IMR-90 (cell line): ENCODE data around the gene SIGLEC9.

ENCODE experiments used
- FOS ChIP-seq: fragments of 150-350 bp; IDR thresholded peaks from 2 replicates; pipeline ENCODE4 v1.6.1; 2016; ENCODE audit warnings: low read depth, low read length
- POLR2A ChIP-seq: IDR thresholded peaks from 2 replicates; pipeline ENCODE4 v1.6.1; 2012; ENCODE audit warnings: mild to moderate bottlenecking, low read depth, low read length
- RCOR1 ChIP-seq: IDR thresholded peaks from 2 replicates; pipeline ENCODE4 v1.6.1; 2012; ENCODE audit warnings: mild to moderate bottlenecking, low read length, improper control_type of control experiment; ENCODE audit not compliant: insufficient replicate concordance
- RFX5 ChIP-seq: IDR thresholded peaks from 2 replicates; pipeline ENCODE4 v1.8.0; 2012; ENCODE audit warnings: low read depth, mild to moderate bottlenecking, low read length, moderate library complexity
- TF ChIP-seq, protein P1 (sequence below): conservative IDR thresholded peaks from 2 replicates; pipeline ENCODE4 v1.5.1; 2012; ENCODE audit warnings: mild to moderate bottlenecking, low read depth, low read length, improper control_type of control experiment
- TF ChIP-seq, protein P2 (sequence below): fragments of 150-350 bp; IDR thresholded peaks from 2 replicates; pipeline ENCODE4 v1.6.1; 2016; ENCODE audit warnings: low read depth, mild to moderate bottlenecking, low read length, moderate library complexity, borderline replicate concordance
- TF ChIP-seq, protein P3 (sequence below): fragments of 150-350 bp; IDR thresholded peaks from 2 replicates; pipeline ENCODE4 v1.6.1; 2017; ENCODE audit warnings: mild to moderate bottlenecking, antibody characterized with exemption, low read length, low read depth

DNA sequence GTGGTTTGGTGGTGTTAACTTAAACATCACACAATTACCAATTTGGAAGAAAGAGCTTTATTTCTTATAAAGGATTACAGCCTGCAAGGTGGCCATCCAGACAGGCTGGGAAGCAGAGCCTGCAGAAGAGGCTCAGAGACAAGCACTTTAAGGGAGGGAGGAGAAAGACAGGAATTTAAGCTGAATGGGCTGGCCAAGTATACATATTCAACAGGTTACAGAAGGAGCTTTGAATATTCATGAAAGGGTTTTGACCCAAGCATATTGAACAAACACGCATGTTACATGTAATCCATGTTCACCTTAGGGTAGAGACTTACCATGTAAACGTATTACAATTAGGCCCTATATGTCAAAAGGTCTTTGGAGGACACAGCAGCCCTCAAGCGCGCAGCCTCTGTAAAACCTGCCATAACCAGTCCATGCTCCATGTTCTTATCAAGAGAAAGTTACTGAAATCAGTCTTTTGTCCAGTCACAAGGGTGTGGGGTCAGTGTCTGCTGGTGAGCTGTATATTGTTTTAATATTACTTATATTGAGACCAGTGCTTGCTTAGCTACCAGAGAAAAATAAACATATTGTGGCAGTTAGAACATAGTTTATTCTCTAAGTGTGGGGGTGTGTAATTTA is 37.3 kb downstream of the SIGLEC9 start:
- TF ChIP-seq RFX5 = no peak
- TF ChIP-seq, protein P1, sequence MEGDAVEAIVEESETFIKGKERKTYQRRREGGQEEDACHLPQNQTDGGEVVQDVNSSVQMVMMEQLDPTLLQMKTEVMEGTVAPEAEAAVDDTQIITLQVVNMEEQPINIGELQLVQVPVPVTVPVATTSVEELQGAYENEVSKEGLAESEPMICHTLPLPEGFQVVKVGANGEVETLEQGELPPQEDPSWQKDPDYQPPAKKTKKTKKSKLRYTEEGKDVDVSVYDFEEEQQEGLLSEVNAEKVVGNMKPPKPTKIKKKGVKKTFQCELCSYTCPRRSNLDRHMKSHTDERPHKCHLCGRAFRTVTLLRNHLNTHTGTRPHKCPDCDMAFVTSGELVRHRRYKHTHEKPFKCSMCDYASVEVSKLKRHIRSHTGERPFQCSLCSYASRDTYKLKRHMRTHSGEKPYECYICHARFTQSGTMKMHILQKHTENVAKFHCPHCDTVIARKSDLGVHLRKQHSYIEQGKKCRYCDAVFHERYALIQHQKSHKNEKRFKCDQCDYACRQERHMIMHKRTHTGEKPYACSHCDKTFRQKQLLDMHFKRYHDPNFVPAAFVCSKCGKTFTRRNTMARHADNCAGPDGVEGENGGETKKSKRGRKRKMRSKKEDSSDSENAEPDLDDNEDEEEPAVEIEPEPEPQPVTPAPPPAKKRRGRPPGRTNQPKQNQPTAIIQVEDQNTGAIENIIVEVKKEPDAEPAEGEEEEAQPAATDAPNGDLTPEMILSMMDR = no peak
- TF ChIP-seq POLR2A = no peak
- TF ChIP-seq, protein P2, sequence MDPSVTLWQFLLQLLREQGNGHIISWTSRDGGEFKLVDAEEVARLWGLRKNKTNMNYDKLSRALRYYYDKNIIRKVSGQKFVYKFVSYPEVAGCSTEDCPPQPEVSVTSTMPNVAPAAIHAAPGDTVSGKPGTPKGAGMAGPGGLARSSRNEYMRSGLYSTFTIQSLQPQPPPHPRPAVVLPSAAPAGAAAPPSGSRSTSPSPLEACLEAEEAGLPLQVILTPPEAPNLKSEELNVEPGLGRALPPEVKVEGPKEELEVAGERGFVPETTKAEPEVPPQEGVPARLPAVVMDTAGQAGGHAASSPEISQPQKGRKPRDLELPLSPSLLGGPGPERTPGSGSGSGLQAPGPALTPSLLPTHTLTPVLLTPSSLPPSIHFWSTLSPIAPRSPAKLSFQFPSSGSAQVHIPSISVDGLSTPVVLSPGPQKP = no peak
- TF ChIP-seq, protein P3, sequence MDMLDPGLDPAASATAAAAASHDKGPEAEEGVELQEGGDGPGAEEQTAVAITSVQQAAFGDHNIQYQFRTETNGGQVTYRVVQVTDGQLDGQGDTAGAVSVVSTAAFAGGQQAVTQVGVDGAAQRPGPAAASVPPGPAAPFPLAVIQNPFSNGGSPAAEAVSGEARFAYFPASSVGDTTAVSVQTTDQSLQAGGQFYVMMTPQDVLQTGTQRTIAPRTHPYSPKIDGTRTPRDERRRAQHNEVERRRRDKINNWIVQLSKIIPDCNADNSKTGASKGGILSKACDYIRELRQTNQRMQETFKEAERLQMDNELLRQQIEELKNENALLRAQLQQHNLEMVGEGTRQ = no peak
- TF ChIP-seq RCOR1 = no peak
- no peak for TF ChIP-seq FOS
